Spinal cord (tissue), 10 donors: ENCODE measurements around the gene RUNX1. TPM values are rescaled to one million over a fixed set of nuclear protein-coding genes. Genes with fewer than 3 reads are reported as not detected.

Source experiments
- DNase-seq, 6 donors: peaks; one replicate each; pipeline versions ENCODE4 v3.0.0 to v3.0.0-alpha.2; 2013 to 2015; ENCODE audit warnings: low spot score in 6 of 6, low read depth in 4 of 6
- H3K27ac ChIP-seq: one replicate; pipeline ENCODE4 v1.5.1; 2013; ENCODE audit warnings: low read depth, low read length, control low read depth
- H3K27me3 ChIP-seq: one replicate; pipeline ENCODE4 v1.6.1; 2013; ENCODE audit warnings: low read length; ENCODE audit not compliant: control insufficient read depth, insufficient read depth
- H3K36me3 ChIP-seq: one replicate; pipeline ENCODE4 v1.6.1; 2013; ENCODE audit warnings: low read length; ENCODE audit not compliant: control insufficient read depth, insufficient read depth
- H3K4me1 ChIP-seq: one replicate; pipeline ENCODE4 v1.6.1; 2013; ENCODE audit warnings: low read length; ENCODE audit not compliant: control insufficient read depth, insufficient read depth
- H3K4me3 ChIP-seq: one replicate; pipeline ENCODE4 v1.5.1; 2013; ENCODE audit warnings: low read depth, low read length, control low read depth
- H3K9me3 ChIP-seq: one replicate; pipeline ENCODE4 v1.6.1; 2013; ENCODE audit warnings: low read length; ENCODE audit not compliant: control insufficient read depth, insufficient read depth
- WGBS: methylation state at CpG from one replicate; pipeline ENCODE4 v1.1.5; 2013; ENCODE audit warnings: missing lambda C conversion rate; ENCODE audit not compliant: insufficient coverage; 5-methylcytosine and 5-hydroxymethylcytosine counted together
- polyA plus RNA-seq, 2 donors: library from polyadenylated mRNA; unstranded; fragments of 120-200 nt; gene quantifications; one replicate each; pipeline ENCODE4 v1.2.1, GENCODE V29; 2013; ENCODE audit not compliant: insufficient read length in 2 of 2
- total RNA-seq, 2 donors: library from RNA; depleted of rRNA in 1 of 2; stranded (reverse); fragments of 120-200 nt in 1 of 2; fragments of >200 nt in 1 of 2; gene quantifications; one replicate each; pipeline versions ENCODE4 v1.2.3 to v1.2.4, GENCODE V29; 2013 to 2014
- donor health status: healthy.

The RUNX1 gene
- total and polyA plus RNA-seq, 4 donors, result 2.1 to 7.1 (median 3.2) TPM

GRCh38 chr21:34748862-34749261 lies 300.2 kb downstream of the RUNX1 start:
- Histone ChIP-seq H3K9me3 (no peaks in the 10 kb centered on the region), H3K4me3 (no peak overlapping the region), H3K27ac (no peak overlapping the region), H3K36me3 (no peaks in the 10 kb centered on the region), H3K4me1 (peaks cover 4% of the 10 kb centered on the region), H3K27me3 (no peaks in the 10 kb centered on the region)
- DNase-seq, result no peak
- WGBS, result no CpG with 5 or more reads among the region's 3 CpGs

- no peak overlapping the region for H3K4me3 ChIP-seq
- DNase-seq, result peak; percentile 35 to 90 (median 54)
Observed at GRCh38 chr21:34745557-34746255, 303.4 kb downstream of the RUNX1 start.

GRCh38 chr21:34744801-34745200 lies 304.3 kb downstream of the RUNX1 start:
- H3K9me3 ChIP-seq, result no peaks in the 10 kb centered on the region
- H3K4me3 ChIP-seq, result no peak overlapping the region
- no peak overlapping the region for H3K27ac ChIP-seq
- peaks cover 4% of the 10 kb centered on the region for H3K4me1 ChIP-seq
- no peaks in the 10 kb centered on the region for H3K27me3 ChIP-seq
- 22% methylated on average over 3 of the region's 3 CpGs for WGBS
- no peaks in the 10 kb centered on the region for H3K36me3 ChIP-seq
- peak in 1 of 6 donors; percentile 1 for DNase-seq

More at GRCh38 chr21:34745557-34746255, 303.4 kb downstream of the RUNX1 start:
- H3K36me3 ChIP-seq, result no peaks in the 10 kb centered on the region
- peaks cover 4% of the 10 kb centered on the region for H3K4me1 ChIP-seq
- 61% methylated on average over 18 of the region's 21 CpGs for WGBS
- no peaks in the 10 kb centered on the region for H3K27me3 ChIP-seq
- H3K9me3 ChIP-seq, result no peaks in the 10 kb centered on the region
- no peak overlapping the region for H3K27ac ChIP-seq

GRCh38 chr21:34743831-34744230 lies 305.3 kb downstream of the RUNX1 start:
- no peak overlapping the region for H3K4me3 ChIP-seq
- H3K27me3 ChIP-seq, result no peaks in the 10 kb centered on the region
- H3K27ac ChIP-seq, result no peak overlapping the region
- peak in 1 of 6 donors; percentile 9 for DNase-seq
- H3K36me3 ChIP-seq, result no peaks in the 10 kb centered on the region
- no peaks in the 10 kb centered on the region for H3K9me3 ChIP-seq
- H3K4me1 ChIP-seq, result peaks cover 4% of the 10 kb centered on the region
- WGBS, result 77% methylated on average over 9 of the region's 9 CpGs

GRCh38 chr21:34743285-34743684 lies 305.8 kb downstream of the RUNX1 start:
- Histone ChIP-seq H3K27me3 (no peaks in the 10 kb centered on the region), H3K4me3 (no peak overlapping the region), H3K9me3 (no peaks in the 10 kb centered on the region), H3K4me1 (peaks cover 4% of the 10 kb centered on the region), H3K36me3 (no peaks in the 10 kb centered on the region), H3K27ac (no peak overlapping the region)
- no peak for DNase-seq
- 94% methylated on average over 8 of the region's 9 CpGs for WGBS

GRCh38 chr21:34740198-34740597 lies 308.9 kb downstream of the RUNX1 start:
- Histone ChIP-seq H3K27me3 (no peaks in the 10 kb centered on the region), H3K4me1 (no peaks in the 10 kb centered on the region), H3K27ac (no peak overlapping the region), H3K36me3 (no peaks in the 10 kb centered on the region), H3K4me3 (no peak overlapping the region), H3K9me3 (no peaks in the 10 kb centered on the region)
- WGBS, result 100% methylated on average over 1 of the region's 1 CpG
- DNase-seq, result no peak
